NCI-H82 treated with DMSO at 0.1 percent for 48 hours (cell line): Measurements from ENCODE around the gene SLC9A4.
"Not testable (repeated sequence)": the region's sequence is repeated elsewhere in the genome, so short reads cannot be mapped to it uniquely, and the experiment has no call there.

Experiments
- DNase-seq: peaks from one replicate; lab custom pipeline; 2025; ENCODE audit not compliant: unreplicated experiment; lab: John Stamatoyannopoulos, UW

The SLC9A4 gene

GRCh38 chr2:102540882-102541281 is 67.9 kb downstream of the SLC9A4 start:
- DNase-seq, result no peak

GRCh38 chr2:102544182-102544581 is 71.2 kb downstream of the SLC9A4 start:
- DNase-seq, result no peak

- DNase-seq, result no peak
These were observed 74.4 kb downstream of the SLC9A4 start for GRCh38 chr2:102547462-102547861.

GRCh38 chr2:102549027-102549426 is 76.0 kb downstream of the SLC9A4 start:
- no peak for DNase-seq

GRCh38 chr2:102550151-102550550 is 77.1 kb downstream of the SLC9A4 start:
- DNase-seq, result no peak

GRCh38 chr2:102551329-102552096 is 78.5 kb downstream of the SLC9A4 start:
- no peak for DNase-seq

GRCh38 chr2:102553601-102554000 is 80.6 kb downstream of the SLC9A4 start:
- no peak for DNase-seq

- no peak for DNase-seq
These were observed 85.4 kb downstream of the SLC9A4 start for GRCh38 chr2:102558463-102558862.

GRCh38 chr2:102562542-102562941 is 89.5 kb downstream of the SLC9A4 start:
- DNase-seq, result not testable (repeated sequence)

- no peak for DNase-seq
These were observed 102.9 kb downstream of the SLC9A4 start for GRCh38 chr2:102575888-102576287.

GRCh38 chr2:102578376-102578775 is 105.3 kb downstream of the SLC9A4 start:
- DNase-seq, result no peak

GRCh38 chr2:102581911-102582310 is 108.9 kb downstream of the SLC9A4 start:
- no peak for DNase-seq

- DNase-seq, result no peak
These were observed 109.8 kb downstream of the SLC9A4 start for GRCh38 chr2:102582845-102583244.
